Subcutaneous adipose tissue (tissue), 4 donors: ENCODE measurements around the gene LAMB4. TPM values are rescaled to one million over a fixed set of nuclear protein-coding genes. Genes with fewer than 3 reads are reported as not detected.

Experiments used
- CTCF ChIP-seq: fragments of 450-650 bp; IDR thresholded peaks from one replicate; pipeline ENCODE4 v1.5.1; 2016; ENCODE audit warnings: low read depth, mild to moderate bottlenecking, control low read depth, antibody characterized with exemption, moderate library complexity
- total RNA-seq, 4 donors: library from RNA; depleted of rRNA; stranded (reverse); fragments of >200 nt; gene quantifications; one replicate each; pipeline ENCODE4 v1.1.0, GENCODE V29; 2016

LAMB4 gene
- total RNA-seq, 4 donors from 2014 or later, result not detected

- TF ChIP-seq CTCF, result no peak
Observed at GRCh38 chr7:108122181-108122580, 8.0 kb downstream of the LAMB4 start.

- no peak for TF ChIP-seq CTCF
Observed at GRCh38 chr7:108120933-108121332, 9.2 kb downstream of the LAMB4 start.

- TF ChIP-seq CTCF, result no peak
Observed at GRCh38 chr7:108120196-108120595, 10.0 kb downstream of the LAMB4 start.

- TF ChIP-seq CTCF, result no peak
Observed at GRCh38 chr7:108118959-108119358, 11.2 kb downstream of the LAMB4 start.

- TF ChIP-seq CTCF, result no peak
Observed at GRCh38 chr7:108114117-108114841, 15.9 kb downstream of the LAMB4 start.

GRCh38 chr7:108112683-108113082, 17.5 kb downstream of the LAMB4 start:
- TF ChIP-seq CTCF, result no peak

GRCh38 chr7:108109221-108109908, 20.8 kb downstream of the LAMB4 start:
- no peak for TF ChIP-seq CTCF
